ENCODE results near the gene RPE. TPM values are rescaled to one million over a fixed set of nuclear protein-coding genes. Genes with fewer than 3 reads are reported as not detected.

Gene RPE
- total RNA-seq, 3 donors from 2014 or later: 48.8 to 68.2 (median 55.4) TPM

DNA sequence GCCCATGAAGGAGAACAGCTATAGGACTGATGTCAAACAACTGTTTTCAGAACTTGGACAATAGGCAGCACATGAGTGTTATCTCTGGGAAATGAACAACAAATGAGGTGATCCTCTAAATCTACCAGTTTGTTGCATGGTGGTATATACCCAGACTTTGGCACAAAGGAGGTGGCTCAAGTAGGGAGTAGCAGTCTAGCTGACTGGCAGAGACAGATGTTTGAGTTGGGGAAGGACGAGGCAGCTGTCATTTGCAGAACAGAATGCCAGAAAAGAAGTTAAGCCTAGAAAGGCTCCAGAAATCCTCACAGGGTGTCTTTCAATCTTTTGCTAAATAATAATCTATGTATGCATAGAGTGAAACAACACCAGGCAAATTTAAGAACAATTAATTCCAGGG, 47.4 kb downstream of the RPE start:
- H3K27me3 ChIP-seq: no peaks in the 10 kb centered on the region
- TF ChIP-seq, protein P1, sequence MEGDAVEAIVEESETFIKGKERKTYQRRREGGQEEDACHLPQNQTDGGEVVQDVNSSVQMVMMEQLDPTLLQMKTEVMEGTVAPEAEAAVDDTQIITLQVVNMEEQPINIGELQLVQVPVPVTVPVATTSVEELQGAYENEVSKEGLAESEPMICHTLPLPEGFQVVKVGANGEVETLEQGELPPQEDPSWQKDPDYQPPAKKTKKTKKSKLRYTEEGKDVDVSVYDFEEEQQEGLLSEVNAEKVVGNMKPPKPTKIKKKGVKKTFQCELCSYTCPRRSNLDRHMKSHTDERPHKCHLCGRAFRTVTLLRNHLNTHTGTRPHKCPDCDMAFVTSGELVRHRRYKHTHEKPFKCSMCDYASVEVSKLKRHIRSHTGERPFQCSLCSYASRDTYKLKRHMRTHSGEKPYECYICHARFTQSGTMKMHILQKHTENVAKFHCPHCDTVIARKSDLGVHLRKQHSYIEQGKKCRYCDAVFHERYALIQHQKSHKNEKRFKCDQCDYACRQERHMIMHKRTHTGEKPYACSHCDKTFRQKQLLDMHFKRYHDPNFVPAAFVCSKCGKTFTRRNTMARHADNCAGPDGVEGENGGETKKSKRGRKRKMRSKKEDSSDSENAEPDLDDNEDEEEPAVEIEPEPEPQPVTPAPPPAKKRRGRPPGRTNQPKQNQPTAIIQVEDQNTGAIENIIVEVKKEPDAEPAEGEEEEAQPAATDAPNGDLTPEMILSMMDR (IDR thresholded peaks at IDR 0.05): no peak
- no peak for TF ChIP-seq POLR2AphosphoS5 (IDR thresholded peaks at IDR 0.05)
- TF ChIP-seq POLR2A (IDR thresholded peaks at IDR 0.05): no peak
- H3K36me3 ChIP-seq: no peaks in the 10 kb centered on the region
- no peak overlapping the region for H3K4me3 ChIP-seq
- H3K27ac ChIP-seq: no peak overlapping the region
- peaks cover 8 to 11% of the 10 kb centered on the region in 2 donors for H3K9me3 ChIP-seq
- H3K4me1 ChIP-seq: no peaks in the 10 kb centered on the region
- intact Hi-C loops (cut with DNase I; ENCODE audit: low total_unique reads): no loop called here
- no peak for DNase-seq (ENCODE audit: low spot score in 2 of 2)

DNA sequence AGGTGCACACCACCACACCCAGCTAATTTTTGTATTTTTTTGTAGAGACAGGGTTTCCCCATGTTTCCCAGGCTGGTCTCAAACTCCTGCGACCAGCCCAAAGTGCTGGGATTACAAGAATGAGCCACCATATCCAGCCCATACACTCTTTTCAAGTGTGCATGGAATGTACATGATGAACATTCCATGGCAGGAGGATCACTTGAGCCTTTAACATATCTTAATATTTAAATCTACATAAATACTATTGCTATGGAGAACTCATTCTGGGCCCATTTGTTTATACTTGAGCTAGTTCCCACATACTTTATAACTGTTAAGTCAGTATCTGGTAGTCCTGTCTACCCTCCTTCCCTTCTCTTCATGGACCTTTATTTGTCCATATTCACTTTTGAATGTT, 48.4 kb downstream of the RPE start:
- TF ChIP-seq POLR2A (IDR thresholded peaks at IDR 0.05) (no peak), POLR2AphosphoS5 (IDR thresholded peaks at IDR 0.05) (no peak)
- TF ChIP-seq, protein P1 (IDR thresholded peaks at IDR 0.05): no peak
- intact Hi-C loops (cut with DNase I; ENCODE audit: low total_unique reads): no loop called here
- H3K27ac ChIP-seq: no peak overlapping the region
- no peaks in the 10 kb centered on the region for H3K4me1 ChIP-seq
- H3K36me3 ChIP-seq: no peaks in the 10 kb centered on the region
- no peak for DNase-seq (ENCODE audit: low spot score in 2 of 2)
- H3K9me3 ChIP-seq: peaks cover 8 to 15% of the 10 kb centered on the region in 2 donors
- H3K4me3 ChIP-seq: no peak overlapping the region
- H3K27me3 ChIP-seq: no peaks in the 10 kb centered on the region

DNA sequence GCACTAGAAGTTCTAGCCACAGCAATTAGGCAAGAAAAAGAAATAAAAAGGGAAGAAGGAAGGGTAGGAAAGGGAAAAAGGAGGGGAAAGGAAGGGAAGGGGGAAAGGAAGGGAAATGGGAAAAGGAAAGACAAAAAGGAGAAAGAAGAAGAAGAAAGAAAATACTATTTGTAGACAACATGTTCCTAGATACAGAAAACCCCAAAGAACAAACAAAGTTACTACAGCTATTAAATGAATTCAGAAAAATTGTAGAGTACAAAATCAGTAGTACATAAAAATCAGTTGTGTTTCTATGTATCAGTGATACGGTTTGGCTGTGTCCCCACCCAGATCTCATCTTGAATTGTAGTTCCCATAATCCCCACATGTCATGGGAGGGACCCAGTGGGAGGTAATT, 52.3 kb downstream of the RPE start:
- Histone ChIP-seq H3K27me3 (no peaks in the 10 kb centered on the region), H3K9me3 (peaks cover 8 to 10% of the 10 kb centered on the region in 2 donors), H3K4me3 (no peak overlapping the region), H3K36me3 (no peaks in the 10 kb centered on the region), H3K27ac (no peak overlapping the region), H3K4me1 (no peaks in the 10 kb centered on the region)
- no peak for TF ChIP-seq POLR2A (IDR thresholded peaks at IDR 0.05)
- TF ChIP-seq POLR2AphosphoS5 (IDR thresholded peaks at IDR 0.05): no peak
- TF ChIP-seq, protein P1 (IDR thresholded peaks at IDR 0.05): no peak
- intact Hi-C loops (cut with DNase I; ENCODE audit: low total_unique reads): no loop called here
- DNase-seq (ENCODE audit: low spot score in 2 of 2): no peak

DNA sequence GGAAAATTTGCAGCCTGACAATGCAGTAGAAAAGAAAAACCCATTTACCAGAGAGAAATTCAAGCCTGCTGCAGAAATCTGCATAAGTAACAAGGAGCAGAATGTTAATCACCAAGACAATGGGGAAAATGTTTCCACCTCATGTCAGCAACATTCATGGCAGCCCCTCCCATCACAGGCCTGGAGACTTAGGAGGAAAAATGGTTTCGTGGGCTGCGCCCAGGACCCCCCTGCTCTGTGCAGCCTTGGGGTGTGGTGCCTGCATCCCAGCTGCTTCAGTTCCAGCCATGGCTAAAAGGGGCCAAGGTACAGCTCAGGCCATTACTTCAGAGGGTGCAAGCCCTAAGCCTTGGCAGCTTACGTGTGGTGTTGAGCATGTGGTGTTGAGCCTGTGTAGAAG, 53.4 kb downstream of the RPE start:
- TF ChIP-seq, protein P1 (IDR thresholded peaks at IDR 0.05): no peak
- H3K4me3 ChIP-seq: no peak overlapping the region
- no peaks in the 10 kb centered on the region for H3K4me1 ChIP-seq
- H3K27ac ChIP-seq: no peak overlapping the region
- DNase-seq (ENCODE audit: low spot score in 2 of 2): no peak
- H3K27me3 ChIP-seq: no peaks in the 10 kb centered on the region
- intact Hi-C loops (cut with DNase I; ENCODE audit: low total_unique reads): no loop called here
- H3K36me3 ChIP-seq: no peaks in the 10 kb centered on the region
- H3K9me3 ChIP-seq: peaks cover 8 to 10% of the 10 kb centered on the region in 2 donors

DNA sequence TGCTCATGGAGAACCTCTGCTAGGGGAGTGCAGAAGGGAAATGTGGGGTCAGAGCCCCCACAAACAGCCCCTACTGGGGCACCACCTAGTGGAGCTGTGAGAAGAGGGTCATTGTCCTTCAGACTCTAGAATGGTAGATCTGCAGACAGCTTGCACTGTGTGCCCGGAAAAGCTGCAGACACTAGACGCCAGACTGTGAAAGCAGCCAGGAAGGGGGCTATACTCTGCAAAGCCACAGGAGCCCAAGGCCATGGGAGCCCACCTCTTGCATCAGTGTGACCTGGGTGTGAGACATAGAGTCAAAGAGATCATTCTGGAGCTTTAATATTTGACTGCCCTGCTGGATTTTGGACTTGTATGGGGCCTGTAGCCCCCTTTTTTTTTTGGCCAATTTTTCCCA, 60.9 kb downstream of the RPE start:
- Histone ChIP-seq H3K4me1 (no peaks in the 10 kb centered on the region), H3K9me3 (no peaks in the 10 kb centered on the region), H3K36me3 (no peaks in the 10 kb centered on the region), H3K4me3 (no peak overlapping the region), H3K27ac (no peak overlapping the region), H3K27me3 (no peaks in the 10 kb centered on the region)
- TF ChIP-seq POLR2A (IDR thresholded peaks at IDR 0.05) (no peak), POLR2AphosphoS5 (IDR thresholded peaks at IDR 0.05) (no peak)
- TF ChIP-seq, protein P1 (IDR thresholded peaks at IDR 0.05): no peak
- DNase-seq (ENCODE audit: low spot score in 2 of 2): no peak
- intact Hi-C loops (cut with DNase I; ENCODE audit: low total_unique reads): no loop called here

Other genes with a start within 250 kb of the RPE start
- gene UNC80, start 230.8 kb upstream of the RPE start, total RNA-seq: under 1 TPM in 1 of 3 donors, not detected in 2; under 0.01 TPM
- 10 to 100 TPM; 40.3 to 55.8 (median 52.8) TPM for gene KANSL1L, start 168.8 kb downstream of the RPE start, total RNA-seq
- 10 to 100 TPM in 1 of 3 donors, 1 to 10 TPM in 2; 2.0 to 27.5 (median 2.5) TPM for gene ACADL, start 222.8 kb downstream of the RPE start, total RNA-seq

All from breast epithelium (tissue), 4 donors.